Hepatocyte (in vitro differentiated cells): Measurements from ENCODE around the gene TWIST2. TPM values are rescaled to one million over a fixed set of nuclear protein-coding genes. Genes with fewer than 3 reads are reported as not detected.

Experiments used
- DNase-seq: peaks from one replicate; pipeline ENCODE4 v3.0.0-alpha.2; 2016; ENCODE audit warnings: low spot score
- H2AFZ ChIP-seq: fragments of 200-600 bp; sonication (generic); 2 replicates; pipeline ENCODE4 v1.6.0; 2016; ENCODE audit warnings: antibody characterized with exemption, mild to moderate bottlenecking
- H3K27ac ChIP-seq: fragments of 200-600 bp; sonication (generic); 2 replicates; pipeline ENCODE4 v1.5.1; 2016; ENCODE audit warnings: mild to moderate bottlenecking
- H3K27me3 ChIP-seq: fragments of 200-600 bp; sonication (generic); 2 replicates; pipeline ENCODE4 v1.6.1; 2016
- H3K36me3 ChIP-seq: fragments of 200-600 bp; sonication (generic); replicated peaks from 2 replicates; pipeline ENCODE4 v1.5.1; 2016; ENCODE audit warnings: low read depth; ENCODE audit not compliant: insufficient read depth
- H3K4me1 ChIP-seq: fragments of 200-600 bp; sonication (generic); 2 replicates; pipeline ENCODE4 v1.5.1; 2016; ENCODE audit warnings: mild to moderate bottlenecking, moderate library complexity; ENCODE audit not compliant: insufficient read depth
- H3K4me2 ChIP-seq: fragments of 200-600 bp; sonication (generic); 2 replicates; pipeline ENCODE4 v1.6.0; 2016
- H3K4me3 ChIP-seq: fragments of 200-600 bp; sonication (generic); 2 replicates; pipeline ENCODE4 v1.5.1; 2016; ENCODE audit warnings: mild to moderate bottlenecking
- H3K79me2 ChIP-seq: fragments of 200-600 bp; sonication (generic); 2 replicates; pipeline ENCODE4 v1.6.0; 2017; ENCODE audit warnings: mild to moderate bottlenecking
- H3K9me2 ChIP-seq: fragments of 200-600 bp; sonication (generic); replicated peaks from 2 replicates; pipeline ENCODE4 v1.6.0; 2017; ENCODE audit warnings: mild to moderate bottlenecking; ENCODE audit not compliant: insufficient read depth
- H3K9me3 ChIP-seq: fragments of 200-600 bp; sonication (generic); 2 replicates; pipeline ENCODE4 v1.5.1; 2016; ENCODE audit warnings: low read depth, mild to moderate bottlenecking
- H4K20me1 ChIP-seq: fragments of 200-600 bp; sonication (generic); 2 replicates; pipeline ENCODE4 v1.6.0; 2016; ENCODE audit warnings: mild to moderate bottlenecking; ENCODE audit not compliant: insufficient read depth, poor library complexity, severe bottlenecking
- EZH2 ChIP-seq: fragments of 200-600 bp; sonication (generic); IDR thresholded peaks from 2 replicates; pipeline ENCODE4 v1.6.1; 2016; ENCODE audit warnings: antibody characterized with exemption, mild to moderate bottlenecking, borderline replicate concordance
- EZH2phosphoT487 ChIP-seq: fragments of 200-600 bp; sonication (generic); IDR thresholded peaks from one replicate; pipeline ENCODE4 v1.6.1; 2018; ENCODE audit warnings: antibody characterized with exemption, mild to moderate bottlenecking, low read depth, moderate library complexity; ENCODE audit not compliant: unreplicated experiment, severe bottlenecking
- WGBS: methylation state at CpG from one replicate; pipeline ENCODE4 v1.1.6; 2016; ENCODE audit warnings: low lambda C conversion rate; ENCODE audit errors: missing lambda C conversion rate; 5-methylcytosine and 5-hydroxymethylcytosine counted together
- polyA plus RNA-seq: library from polyadenylated mRNA; unstranded; fragments of >200 nt; fragmentation: Nextera tagmentation; extraction: Ambion mirVana; gene quantifications from 2 replicates; pipeline ENCODE4 v1.2.1, GENCODE V29; 2016
- total RNA-seq: library from RNA; depleted of rRNA; stranded (reverse); fragments of >200 nt; gene quantifications from 2 replicates; pipeline ENCODE4 v1.2.3, GENCODE V29; 2014
- TF ChIP-seq, protein P1 (sequence below): fragments of 200-600 bp; sonication (generic); IDR thresholded peaks from 2 replicates; pipeline ENCODE4 v1.5.1; 2016; ENCODE audit warnings: antibody characterized with exemption, mild to moderate bottlenecking; ENCODE audit not compliant: poor library complexity

TWIST2 gene
- total and polyA plus RNA-seq, 2 experiments from 2014 or later, result 13.5 to 19.7 TPM

- no peaks in the 10 kb centered on the region for H3K9me2 ChIP-seq
- no peak for DNase-seq
- H3K36me3 ChIP-seq, result no peaks in the 10 kb centered on the region
- H3K4me2 ChIP-seq, result no peak overlapping the region
- TF ChIP-seq EZH2phosphoT487 (no peak), EZH2 (no peak)
- TF ChIP-seq, protein P1, sequence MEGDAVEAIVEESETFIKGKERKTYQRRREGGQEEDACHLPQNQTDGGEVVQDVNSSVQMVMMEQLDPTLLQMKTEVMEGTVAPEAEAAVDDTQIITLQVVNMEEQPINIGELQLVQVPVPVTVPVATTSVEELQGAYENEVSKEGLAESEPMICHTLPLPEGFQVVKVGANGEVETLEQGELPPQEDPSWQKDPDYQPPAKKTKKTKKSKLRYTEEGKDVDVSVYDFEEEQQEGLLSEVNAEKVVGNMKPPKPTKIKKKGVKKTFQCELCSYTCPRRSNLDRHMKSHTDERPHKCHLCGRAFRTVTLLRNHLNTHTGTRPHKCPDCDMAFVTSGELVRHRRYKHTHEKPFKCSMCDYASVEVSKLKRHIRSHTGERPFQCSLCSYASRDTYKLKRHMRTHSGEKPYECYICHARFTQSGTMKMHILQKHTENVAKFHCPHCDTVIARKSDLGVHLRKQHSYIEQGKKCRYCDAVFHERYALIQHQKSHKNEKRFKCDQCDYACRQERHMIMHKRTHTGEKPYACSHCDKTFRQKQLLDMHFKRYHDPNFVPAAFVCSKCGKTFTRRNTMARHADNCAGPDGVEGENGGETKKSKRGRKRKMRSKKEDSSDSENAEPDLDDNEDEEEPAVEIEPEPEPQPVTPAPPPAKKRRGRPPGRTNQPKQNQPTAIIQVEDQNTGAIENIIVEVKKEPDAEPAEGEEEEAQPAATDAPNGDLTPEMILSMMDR, result no peak
- H4K20me1 ChIP-seq, result no peaks in the 10 kb centered on the region
- 97% methylated on average over 4 of the region's 4 CpGs for WGBS
- H3K79me2 ChIP-seq, result no peaks in the 10 kb centered on the region
- H3K9me3 ChIP-seq, result no peaks in the 10 kb centered on the region
- H2AFZ ChIP-seq, result no peak overlapping the region
- no peak overlapping the region for H3K4me3 ChIP-seq
- H3K27me3 ChIP-seq, result no peaks in the 10 kb centered on the region
- H3K4me1 ChIP-seq, result peaks cover 12% of the 10 kb centered on the region
- no peak overlapping the region for H3K27ac ChIP-seq
These were observed 31.9 kb downstream of the TWIST2 start for GRCh38 chr2:238879621-238880377.

- 76% methylated on average over 7 of the region's 7 CpGs for WGBS
- Histone ChIP-seq H3K36me3 (no peaks in the 10 kb centered on the region), H3K4me2 (no peak overlapping the region), H3K9me3 (no peaks in the 10 kb centered on the region), H2AFZ (no peak overlapping the region), H4K20me1 (no peaks in the 10 kb centered on the region), H3K79me2 (peaks cover 6% of the 10 kb centered on the region), H3K27me3 (no peaks in the 10 kb centered on the region), H3K4me3 (no peak overlapping the region), H3K4me1 (peaks cover 12% of the 10 kb centered on the region), H3K27ac (no peak overlapping the region), H3K9me2 (no peaks in the 10 kb centered on the region)
- TF ChIP-seq EZH2, result no peak
- TF ChIP-seq, protein P1, result no peak
- TF ChIP-seq EZH2phosphoT487, result no peak
- no peak for DNase-seq
These were observed 33.6 kb downstream of the TWIST2 start for GRCh38 chr2:238881353-238882081.

- H3K4me1 ChIP-seq, result peaks cover 12% of the 10 kb centered on the region
- H3K27ac ChIP-seq, result peak overlapping the region; percentile 55
- H3K36me3 ChIP-seq, result no peaks in the 10 kb centered on the region
- H3K27me3 ChIP-seq, result no peaks in the 10 kb centered on the region
- DNase-seq, result no peak
- H2AFZ ChIP-seq, result no peak overlapping the region
- H3K79me2 ChIP-seq, result peaks cover 6% of the 10 kb centered on the region
- no peaks in the 10 kb centered on the region for H3K9me2 ChIP-seq
- no peaks in the 10 kb centered on the region for H3K9me3 ChIP-seq
- TF ChIP-seq, protein P1, result no peak
- TF ChIP-seq EZH2 (no peak), EZH2phosphoT487 (no peak)
- peak overlapping the region; percentile 61 for H3K4me2 ChIP-seq
- no peak overlapping the region for H3K4me3 ChIP-seq
- WGBS, result 81% methylated on average over 6 of the region's 6 CpGs
- no peaks in the 10 kb centered on the region for H4K20me1 ChIP-seq
These were observed 34.3 kb downstream of the TWIST2 start for GRCh38 chr2:238882082-238882755.
